K562 (cell line): ENCODE data around the gene TAF10. TPM values are rescaled to one million over a fixed set of nuclear protein-coding genes. Genes with fewer than 3 reads are reported as not detected.

ENCODE experiments used
- ATAC-seq: fragments of 200-7000 bp; cut with Tn5 transposase; 3 replicates; pipeline ENCODE4 v1.9.1; 2020; ENCODE audit warnings: moderate library complexity
- BruUV-seq: library from RNA; stranded (reverse); fragments of 400-500 nt; replicated peaks from 2 replicates; lab custom pipeline; 2021; lab: Mats Ljungman, UMichigan
- CTCF ChIA-PET: fragments of 300-600 bp; formaldehyde crosslinking; extraction: SDS; loops from one replicate; lab custom pipeline; 2021; ENCODE audit warnings: low intra/inter-chr PET ratio; lab: Yijun Ruan, JAX
- POLR2A ChIA-PET: fragments of 300-600, 350-650 bp; sonication (Branson Sonifier 250); formaldehyde crosslinking; extraction: SDS; loops from one replicate; lab custom pipeline; 2021; ENCODE audit warnings: antibody characterized with exemption, inconsistent platforms; lab: Yijun Ruan, JAX
- DNase-seq, 4 experiments: peaks; one replicate each; pipeline versions ENCODE4 v3.0.0 to v3.0.0-alpha.2; 2011 to 2018; ENCODE audit warnings: low spot score in 3 of 4, mixed read lengths in 3 of 4; ENCODE audit errors: extremely low read depth in 1 of 4
- FAIRE-seq: peaks from 2 replicates; lab custom pipeline; 2011; peaks lifted over from hg19 to GRCh38; lab: Jason Lieb, UNC
- H2AFZ ChIP-seq: 2 replicates; pipeline ENCODE4 v1.6.0; 2011; ENCODE audit warnings: low read depth, low read length, control low read depth, inconsistent platforms
- H3K27ac ChIP-seq: fragments of 200-600 bp; 3 replicates; pipeline ENCODE4 v1.8.0; 2011; ENCODE audit warnings: low read depth, mild to moderate bottlenecking, control low read depth, inconsistent platforms, low read length, moderate library complexity, mixed read lengths; ENCODE audit errors: extremely low read depth
- H3K27me3 ChIP-seq, 2 experiments: fragments of 300-600 bp in 1 of 2; 2 replicates in 1 of 2; 3 replicates in 1 of 2; pipeline versions ENCODE4 v1.6.0 to v1.8.0; 2011; ENCODE audit warnings: inconsistent platforms in 2 of 2, low read length in 2 of 2, mild to moderate bottlenecking in 1 of 2, mixed read lengths in 1 of 2, moderate library complexity in 1 of 2; ENCODE audit not compliant: control insufficient read depth in 2 of 2, insufficient read depth in 2 of 2
- H3K36me3 ChIP-seq: fragments of 300-600 bp; 3 replicates; pipeline ENCODE4 v1.8.0; 2011; ENCODE audit warnings: mild to moderate bottlenecking, low read length, inconsistent platforms; ENCODE audit not compliant: control insufficient read depth, insufficient read depth
- H3K4me1 ChIP-seq, 2 experiments: fragments of 200-600 bp in 1 of 2; replicated peaks in 1 of 2; 2 replicates in 1 of 2; 3 replicates in 1 of 2; pipeline versions ENCODE4 v1.5.1 to v1.8.0; 2011; ENCODE audit warnings: inconsistent platforms in 2 of 2, low read length in 2 of 2, mild to moderate bottlenecking in 1 of 2, mixed read lengths in 1 of 2, moderate library complexity in 1 of 2; ENCODE audit not compliant: control insufficient read depth in 2 of 2, insufficient read depth in 2 of 2
- H3K4me2 ChIP-seq: 2 replicates; pipeline ENCODE4 v1.6.1; 2011; ENCODE audit warnings: low read length, control low read depth, inconsistent platforms, mixed read lengths; ENCODE audit not compliant: insufficient read depth
- H3K4me3 ChIP-seq: fragments of 200-600 bp; sonication (generic), shearing (Covaris generic); 2 replicates; pipeline ENCODE4 v1.5.1; 2016; ENCODE audit warnings: control low read depth, inconsistent platforms
- H3K79me2 ChIP-seq: fragments of 200-600 bp; 3 replicates; pipeline ENCODE4 v1.8.0; 2011; ENCODE audit warnings: low read length, inconsistent platforms; ENCODE audit not compliant: control insufficient read depth, insufficient read depth
- H3K9ac ChIP-seq, 2 experiments: 2 replicates each; pipeline versions ENCODE4 v1.6.0 to v1.6.1; 2011; ENCODE audit warnings: low read depth in 2 of 2, low read length in 2 of 2, control low read depth in 1 of 2, inconsistent platforms in 1 of 2, mild to moderate bottlenecking in 1 of 2, mixed read lengths in 1 of 2; ENCODE audit not compliant: insufficient read depth in 1 of 2
- H3K9me1 ChIP-seq: one replicate; pipeline ENCODE4 v1.6.0; 2011; ENCODE audit warnings: inconsistent platforms, mild to moderate bottlenecking, low read length, moderate library complexity; ENCODE audit not compliant: control insufficient read depth, insufficient read depth
- H3K9me3 ChIP-seq: replicated peaks from 2 replicates; pipeline ENCODE4 v1.5.1; 2011; ENCODE audit warnings: low read depth, low read length, inconsistent platforms; ENCODE audit not compliant: control insufficient read depth, insufficient read depth
- H4K20me1 ChIP-seq: replicated peaks from 2 replicates; pipeline ENCODE4 v1.6.1; 2011; ENCODE audit warnings: low read length, inconsistent platforms, mixed read lengths; ENCODE audit not compliant: control insufficient read depth, insufficient read depth
- CUX1 ChIP-seq: fragments of 200-800 bp; sonication (Bioruptor generic); IDR thresholded peaks from 2 replicates; pipeline ENCODE4 v1.6.1; 2016; ENCODE audit warnings: missing genetic modification characterization, missing compliant biosample characterization
- E2F3 ChIP-seq: fragments of 250-450 bp; sonication (Bioruptor Pico); IDR thresholded peaks from 2 replicates; pipeline ENCODE4 v1.4.0; 2020; ENCODE audit warnings: mild to moderate bottlenecking
- ELF4 ChIP-seq: fragments of 450-650 bp; formaldehyde crosslinking; IDR thresholded peaks from 2 replicates; pipeline ENCODE4 v1.4.0; 2022; ENCODE audit warnings: missing genetic modification characterization
- JUNB ChIP-seq: fragments of 450-650 bp; formaldehyde crosslinking; conservative IDR thresholded peaks from 2 replicates; pipeline ENCODE4 v1.4.0; 2020; ENCODE audit warnings: mild to moderate bottlenecking
- KLF1 ChIP-seq: fragments of 450-650 bp; IDR thresholded peaks from 2 replicates; pipeline ENCODE4 v1.6.1; 2016; ENCODE audit warnings: missing genetic modification characterization, missing compliant biosample characterization
- MYC ChIP-seq, 2 experiments: fragments of 250-450 bp in 1 of 2; sonication (Bioruptor Pico) in 1 of 2; IDR thresholded peaks; 2 replicates each; pipeline versions ENCODE4 v1.5.1 to v1.6.1; 2012 to 2021; ENCODE audit warnings: low read depth in 2 of 2, borderline replicate concordance in 1 of 2, improper control_type of control experiment in 1 of 2, low read length in 1 of 2, mild to moderate bottlenecking in 1 of 2, moderate library complexity in 1 of 2
- WHSC1 ChIP-seq: IDR thresholded peaks from one replicate; pipeline ENCODE4 v1.6.1; 2012; ENCODE audit warnings: low read length, control low read depth, inconsistent platforms
- ZNF140 ChIP-seq: fragments of 250-450 bp; sonication (Bioruptor Pico); IDR thresholded peaks from 2 replicates; pipeline ENCODE4 v1.8.0; 2021; ENCODE audit warnings: moderate library complexity, mild to moderate bottlenecking, inconsistent platforms
- ZNF79 ChIP-seq: fragments of 250-450 bp; sonication (Bioruptor Pico); IDR thresholded peaks from 2 replicates; pipeline ENCODE4 v1.4.0; 2020; ENCODE audit warnings: low read depth, mild to moderate bottlenecking, moderate library complexity
- WGBS: fragments of 100-300 bp; shearing (Covaris generic); methylation state at CpG from one replicate; pipeline ENCODE4 v1.1.6; 2016; ENCODE audit warnings: low coverage, mixed read lengths; ENCODE audit not compliant: insufficient coverage; ENCODE audit errors: missing lambda C conversion rate; 5-methylcytosine and 5-hydroxymethylcytosine counted together
- in situ Hi-C: fragments of 300-500 bp; cut with MboI; formaldehyde crosslinking; loops from 4 replicates; pipeline ENCODE4 v1.15.0; 2018; ENCODE audit warnings: inconsistent platforms, mixed read lengths
- intact Hi-C: fragments of 100-400 bp; cut with micrococcal nuclease; formaldehyde crosslinking; loops from 2 replicates; pipeline ENCODE4 v1.14.2; 2022
- polyA plus RNA-seq, 8 experiments: library from polyadenylated mRNA; depleted of rRNA in 4 of 8; stranded (reverse) in 5 of 8; unstranded in 3 of 8; fragments of >200 nt; fragmentation: Nextera tagmentation in 2 of 8; fragmentation: Illumina TruSeq in 1 of 8; extraction: Ambion mirVana in 2 of 8; extraction: Trizol in 1 of 8; gene quantifications; 2 replicates each; pipeline versions ENCODE4 v1.2.1 to v1.2.3, GENCODE V29; 2011 to 2014; ENCODE audit warnings: inconsistent platforms in 1 of 8, missing spikeins in 1 of 8
- total RNA-seq, 7 experiments: library from RNA; depleted of rRNA in 6 of 7; stranded (reverse); fragments of >200 nt in 6 of 7; fragmentation: Illumina TruSeq in 2 of 7; extraction: Trizol in 2 of 7; gene quantifications; 2 replicates each; pipeline versions ENCODE4 v1.2.1 to v1.2.3, GENCODE V29; 2011 to 2021; ENCODE audit warnings: low replicate concordance in 1 of 7

TAF10 gene
- total and polyA plus RNA-seq, 9 of the 15 experiments (the other 6 are each of a cell fraction or from before 2014, with no cell fraction given): 19.5 to 197 (median 121) TPM

- intact Hi-C loops: no loop called here
- ChIA-PET POLR2A (interaction anchor here (0.7 kb wide), 1 partner anchor 133 kb away, joined by 4 read pairs; the partner anchor contains the start of genes ARFIP2 and TIMM10B), CTCF (no interaction called here)
- Histone ChIP-seq H2AFZ (no peak overlapping the region), H3K4me3 (no peak overlapping the region), H3K9me1 (no peaks in the 10 kb centered on the region), H3K27ac (no peak overlapping the region), H3K27me3 (no peaks in the 10 kb centered on the region), H3K79me2 (peaks cover 29% of the 10 kb centered on the region), H3K36me3 (peaks cover 42% of the 10 kb centered on the region), H4K20me1 (no peaks in the 10 kb centered on the region), H3K9ac (no peak overlapping the region), H3K4me2 (no peak overlapping the region), H3K9me3 (no peaks in the 10 kb centered on the region), H3K4me1 (peaks cover 17 to 29% of the 10 kb centered on the region in 2 experiments)
- 33% methylated on average over 2 of the region's 2 CpGs for WGBS
- TF ChIP-seq CUX1 (CRISPR knock-in tag) (no peak), KLF1 (tag) (no peak), JUNB (CRISPR knock-in tag) (no peak), ZNF140 (no peak), ELF4 (CRISPR knock-in tag) (no peak), MYC (IDR thresholded peaks at IDR 0.05; ENCODE audit: low read depth, low read length) (no peak), MYC (CRISPR knock-in tag; IDR thresholded peaks at IDR 0.05; ENCODE audit: borderline replicate concordance, low read depth) (no peak), WHSC1 (no peak), ZNF79 (CRISPR knock-in tag) (no peak), E2F3 (CRISPR knock-in tag) (no peak)
- DNase-seq (no peak), ATAC-seq (no peak), FAIRE-seq (no peak)
- in situ Hi-C loops: no loop called here
- no TSS peak for BruUV-seq
Observed at GRCh38 chr11:6614446-6614845, 2.4 kb upstream of the TAF10 start.
